NOMO-1 treated with dmso at 0.1 percent for 144 hours (cell line): ENCODE results near the gene SLC30A9.

Experiments used
- DNase-seq: peaks from one replicate; lab custom pipeline; 2025; ENCODE audit not compliant: unreplicated experiment; lab: John Stamatoyannopoulos, UW

Gene SLC30A9

GRCh38 chr4:41998019-41998418 is 7.7 kb downstream of the SLC30A9 start:
- no peak for DNase-seq

- DNase-seq = no peak
Measured at GRCh38 chr4:41999321-41999720, 9.0 kb downstream of the SLC30A9 start.

DNA sequence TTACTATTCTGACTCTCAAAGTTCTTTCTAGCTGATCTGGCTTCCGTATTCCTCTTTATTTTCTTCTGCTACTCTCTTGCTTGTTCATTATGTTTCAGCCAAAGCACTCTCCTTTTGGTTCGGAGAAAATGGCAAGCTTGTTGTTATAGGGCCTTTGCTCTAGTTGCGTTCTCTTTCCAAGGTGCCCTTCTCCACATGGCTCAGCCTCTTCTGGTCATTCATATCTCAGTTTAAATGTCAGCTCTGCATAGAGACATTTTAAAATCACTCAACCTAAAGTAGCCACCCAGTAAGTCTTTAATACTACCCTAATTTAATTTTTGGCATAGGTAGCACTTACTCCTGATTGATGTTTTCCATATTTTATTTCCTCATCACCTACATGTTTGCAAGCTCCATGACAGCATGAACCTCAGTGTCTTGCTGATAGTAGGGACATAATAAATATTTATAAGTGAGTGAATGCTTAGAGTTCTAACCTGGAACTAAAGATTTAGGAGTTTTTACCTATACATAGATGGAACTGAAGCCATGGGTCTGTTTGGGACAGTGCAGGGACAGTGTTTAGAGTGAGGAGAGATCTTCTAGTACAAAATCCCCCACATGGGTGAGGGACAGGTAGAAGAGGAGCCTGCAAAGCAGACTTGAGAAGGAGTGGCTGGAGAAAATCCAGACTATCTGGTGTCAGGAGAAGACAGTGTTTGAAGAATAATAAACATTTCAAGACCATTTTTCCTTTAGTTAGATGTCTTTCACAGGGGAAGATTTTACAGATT is 17.9 kb downstream of the SLC30A9 start:
- no peak for DNase-seq

GRCh38 chr4:42015438-42015837 is 25.1 kb downstream of the SLC30A9 start:
- no peak for DNase-seq

DNA sequence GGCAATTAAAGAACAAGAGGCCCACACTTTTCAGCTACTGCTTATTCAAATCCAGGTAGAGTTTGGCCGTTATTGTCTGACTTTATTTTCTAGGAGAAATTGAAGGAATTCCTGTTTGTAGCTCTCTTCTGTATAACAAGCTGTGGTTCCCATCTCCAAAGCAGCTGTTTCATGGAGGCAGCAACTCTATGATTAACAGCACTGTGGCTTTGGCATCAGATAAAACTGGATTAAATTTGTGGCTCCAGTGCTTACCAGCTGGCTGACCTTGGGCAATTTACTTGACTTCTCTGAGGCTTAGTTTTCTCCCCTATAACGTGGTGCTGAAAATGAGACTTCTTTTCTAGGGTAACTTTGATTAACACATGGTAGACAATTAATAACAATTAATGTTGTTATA is 28.1 kb downstream of the SLC30A9 start:
- no peak for DNase-seq

GRCh38 chr4:42048394-42048793 is 58.1 kb downstream of the SLC30A9 start:
- DNase-seq = no peak

DNA sequence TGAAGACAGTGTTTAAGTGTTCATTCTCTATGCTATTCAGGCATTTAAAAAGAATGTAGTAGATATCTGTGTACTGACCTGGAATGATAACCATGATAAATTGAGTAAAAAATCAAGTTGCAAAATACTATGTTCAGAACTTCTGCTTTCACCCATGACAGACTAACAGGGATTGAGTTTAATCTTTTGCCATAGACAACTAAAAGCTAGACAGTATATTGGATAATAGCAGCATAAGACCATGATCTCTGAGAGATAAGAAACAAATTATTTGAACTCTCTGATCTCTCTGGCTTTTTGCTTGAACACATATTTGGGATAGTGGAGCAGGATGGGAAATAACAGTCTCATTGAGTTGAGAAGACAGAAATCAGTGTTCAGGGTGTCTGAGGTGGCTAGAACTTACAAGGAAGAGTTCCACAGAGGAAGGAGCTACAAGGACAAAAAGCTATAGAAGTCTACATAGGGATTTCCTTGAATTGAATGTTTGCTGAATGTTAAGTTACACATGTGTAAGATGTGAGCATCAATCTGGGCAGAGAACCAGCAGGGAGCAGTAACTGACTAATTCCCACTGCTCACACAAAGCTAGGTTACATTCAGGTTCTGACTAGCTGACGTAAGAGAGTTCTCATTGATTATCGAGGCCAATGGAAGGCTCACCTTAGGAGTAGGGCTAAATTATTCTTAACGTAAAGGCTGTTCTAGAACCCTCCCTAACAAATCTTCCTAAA is 60.4 kb downstream of the SLC30A9 start:
- DNase-seq = no peak

DNA sequence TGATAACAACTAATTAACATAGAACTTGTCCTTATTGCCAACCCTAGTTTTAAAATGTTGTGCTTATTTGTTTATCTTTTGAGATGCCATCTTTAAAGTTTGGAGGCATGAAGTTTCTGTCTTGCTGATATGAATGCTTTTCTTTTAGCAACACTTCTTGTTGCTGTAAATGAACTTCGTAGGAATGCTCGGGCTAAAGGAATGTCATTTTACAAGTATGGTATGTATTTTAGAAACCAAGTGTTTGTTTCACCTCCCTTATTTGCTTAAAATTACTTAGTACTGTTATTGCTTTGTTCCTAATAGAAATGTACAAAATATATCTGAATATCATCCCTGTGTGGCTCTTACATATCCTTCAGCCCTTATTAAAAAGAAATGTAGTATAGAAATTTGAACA is 76.1 kb downstream of the SLC30A9 start:
- DNase-seq = no peak

- DNase-seq = no peak
Measured at GRCh38 chr4:42067264-42067663, 76.9 kb downstream of the SLC30A9 start.

GRCh38 chr4:42070463-42070862 is 80.1 kb downstream of the SLC30A9 start:
- no peak for DNase-seq

DNA sequence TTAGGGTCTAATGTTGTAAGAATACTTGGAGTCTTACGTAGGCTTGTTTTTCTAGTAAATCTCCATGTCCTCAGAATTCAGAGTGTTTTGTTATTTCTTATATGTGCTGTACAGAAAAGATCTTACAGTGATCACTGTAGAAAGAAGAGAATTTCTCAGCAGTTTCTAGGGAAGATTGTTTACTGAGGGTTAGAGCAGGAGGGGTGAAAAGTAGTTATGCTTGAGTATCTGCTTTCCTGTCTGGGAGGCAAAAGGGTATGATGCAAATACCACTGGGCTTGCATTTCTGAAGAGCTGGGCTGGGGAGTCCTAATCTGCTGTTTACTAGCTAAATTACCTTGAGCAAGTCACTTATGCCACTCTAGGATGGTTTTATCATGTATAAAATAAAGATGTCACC is 84.0 kb downstream of the SLC30A9 start:
- DNase-seq = no peak

GRCh38 chr4:42078184-42078801 is 88.0 kb downstream of the SLC30A9 start:
- no peak for DNase-seq

GRCh38 chr4:42080306-42080705 is 90.0 kb downstream of the SLC30A9 start:
- DNase-seq = no peak

DNA sequence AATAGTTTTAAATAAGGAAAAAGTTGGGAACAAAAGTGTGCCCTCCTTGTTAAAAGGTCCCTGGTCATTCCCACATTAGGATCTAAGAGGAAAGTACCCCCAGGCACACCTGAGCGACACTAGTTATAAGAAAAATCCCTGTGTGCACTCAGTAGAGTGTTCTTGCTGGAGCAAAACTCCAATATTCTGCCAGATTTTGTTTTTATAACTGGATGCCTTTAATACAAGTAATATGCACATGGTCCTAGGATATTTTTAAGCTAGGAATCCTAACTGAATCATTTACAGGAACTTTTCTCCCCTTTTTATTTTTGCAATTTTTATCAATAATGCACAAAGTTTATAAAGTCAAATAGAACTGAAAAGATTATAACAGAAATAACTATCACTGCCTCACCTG is 93.5 kb downstream of the SLC30A9 start:
- DNase-seq = no peak

DNA sequence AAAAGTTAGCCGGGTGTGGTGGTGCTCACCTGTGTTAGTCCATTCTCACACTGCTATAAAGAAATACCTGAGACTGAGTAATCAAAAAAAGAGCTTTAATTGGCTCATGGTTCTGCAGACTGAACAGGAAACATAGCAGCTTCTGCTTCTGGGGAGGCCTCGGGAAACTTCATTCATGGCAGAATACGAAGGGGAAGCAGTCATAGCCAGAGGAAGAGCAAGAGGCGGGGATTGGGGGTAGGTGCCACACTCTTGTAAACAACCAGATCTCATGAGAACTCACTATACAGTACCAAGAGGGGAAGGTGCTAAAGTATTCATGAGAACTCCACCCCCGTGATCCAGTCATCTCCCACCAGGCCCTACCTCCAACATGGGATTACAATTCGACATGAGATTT is 98.1 kb downstream of the SLC30A9 start:
- DNase-seq = no peak

DNA sequence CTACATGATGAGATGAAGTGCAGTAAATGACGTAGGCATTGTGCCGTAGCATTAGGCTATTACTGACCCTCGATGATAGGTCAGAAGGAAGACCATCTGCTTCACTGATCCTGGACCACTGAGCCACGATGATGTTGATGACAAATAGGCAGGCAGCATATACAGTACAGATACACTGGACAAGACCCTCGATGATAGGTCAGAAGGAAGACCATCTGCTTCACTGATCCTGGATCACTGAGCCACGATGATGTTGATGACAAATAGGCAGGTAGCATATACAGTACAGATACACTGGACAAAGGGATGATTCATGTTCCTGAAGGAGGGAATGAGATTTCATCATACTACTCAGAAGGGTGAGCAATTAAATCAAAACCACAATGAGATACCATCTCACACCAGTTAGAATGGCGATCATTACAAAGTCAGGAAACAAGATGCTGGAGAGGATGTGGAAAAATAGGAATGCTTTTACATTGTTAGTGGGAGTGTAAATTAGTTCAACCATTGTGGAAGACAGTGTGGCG is 111.2 kb downstream of the SLC30A9 start:
- no peak for DNase-seq

GRCh38 chr4:42104521-42104920 is 114.2 kb downstream of the SLC30A9 start:
- no peak for DNase-seq

- DNase-seq = no peak
Measured at GRCh38 chr4:42112846-42113245, 122.5 kb downstream of the SLC30A9 start.

- DNase-seq = no peak
Measured at GRCh38 chr4:42119886-42120285, 129.6 kb downstream of the SLC30A9 start.

DNA sequence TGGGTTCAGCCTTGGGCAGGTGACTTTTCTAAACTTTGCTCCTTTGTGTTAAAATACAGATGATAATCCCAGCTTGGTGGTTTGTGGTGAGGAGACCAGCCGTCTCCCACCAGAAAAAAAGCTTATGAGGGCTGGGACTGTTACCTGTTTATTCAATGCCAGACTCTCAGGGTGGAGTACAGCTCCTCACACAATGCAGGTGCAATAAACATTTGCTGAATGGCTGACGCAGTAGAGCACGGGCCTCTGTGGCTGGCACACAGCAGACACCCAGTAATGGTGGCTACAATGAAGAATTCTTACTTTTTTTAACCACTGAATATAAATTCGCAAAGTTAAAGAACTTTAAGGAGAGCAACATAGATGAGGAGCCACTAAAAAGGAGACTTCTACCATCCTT is 131.9 kb downstream of the SLC30A9 start:
- no peak for DNase-seq

GRCh38 chr4:42123071-42123644 is 132.8 kb downstream of the SLC30A9 start:
- no peak for DNase-seq

DNA sequence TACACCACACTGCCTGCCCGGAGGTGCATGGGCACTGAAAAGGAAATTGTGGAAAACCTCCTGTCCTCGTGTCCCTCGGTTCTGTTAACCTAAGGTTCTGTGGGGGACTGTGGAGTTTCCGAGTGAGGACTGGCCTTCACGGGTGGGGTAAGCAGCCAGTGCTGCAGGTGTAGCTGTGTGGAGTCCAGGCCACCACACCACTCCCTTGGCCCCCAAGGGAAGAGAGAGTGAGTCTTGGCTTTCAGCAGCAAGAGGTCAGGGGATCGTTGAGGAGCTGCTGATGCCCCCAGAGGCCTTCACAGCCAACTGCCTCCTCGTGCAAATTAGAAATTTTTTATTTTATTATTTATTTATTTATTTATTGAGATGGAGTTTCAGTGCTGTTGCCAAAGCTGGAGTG is 141.8 kb downstream of the SLC30A9 start:
- no peak for DNase-seq
